ENCODE data around the gene XCL1. TPM values are rescaled to one million over a fixed set of nuclear protein-coding genes. Genes with fewer than 3 reads are reported as not detected.

XCL1 gene
- total RNA-seq, 1 experiment from 2014 or later, result not detected

- no peak overlapping the region for H3K27ac ChIP-seq (ENCODE audit: low read length)
- no peaks in the 10 kb centered on the region for H3K27me3 ChIP-seq (ENCODE audit: low read length)
- no peaks in the 10 kb centered on the region for H3K4me1 ChIP-seq (ENCODE audit: low read length)
- no peaks in the 10 kb centered on the region for H3K9me3 ChIP-seq (ENCODE audit: low read length)
- H2AFZ ChIP-seq (ENCODE audit: low read length), result no peak overlapping the region
- H3K79me2 ChIP-seq (ENCODE audit: low read length), result no peaks in the 10 kb centered on the region
- H4K20me1 ChIP-seq (ENCODE audit: insufficient read depth, low read depth, low read length), result no peaks in the 10 kb centered on the region
- H3K9me2 ChIP-seq (replicated peaks; ENCODE audit: insufficient read depth, low read length), result no peaks in the 10 kb centered on the region
- DNase-seq, result no peak
- H3K9ac ChIP-seq (ENCODE audit: low read length), result no peak overlapping the region
- no peak overlapping the region for H3K4me3 ChIP-seq (ENCODE audit: low read length)
- H3K4me2 ChIP-seq (ENCODE audit: low read depth, low read length, poor library complexity, severe bottlenecking), result no peak overlapping the region
- no peaks in the 10 kb centered on the region for H3K36me3 ChIP-seq (ENCODE audit: insufficient read depth, low read length)
These were observed 49.9 kb downstream of the XCL1 start for GRCh38 chr1:168626326-168626725.

- no peak for DNase-seq
- no peak overlapping the region for H3K4me3 ChIP-seq (ENCODE audit: low read length)
These were observed 51.0 kb downstream of the XCL1 start for GRCh38 chr1:168627370-168627769.

GRCh38 chr1:168628807-168629206 lies 52.4 kb downstream of the XCL1 start:
- H4K20me1 ChIP-seq (ENCODE audit: insufficient read depth, low read depth, low read length), result no peaks in the 10 kb centered on the region
- no peaks in the 10 kb centered on the region for H3K4me1 ChIP-seq (ENCODE audit: low read length)
- no peak overlapping the region for H3K4me3 ChIP-seq (ENCODE audit: low read length)
- no peaks in the 10 kb centered on the region for H3K36me3 ChIP-seq (ENCODE audit: insufficient read depth, low read length)
- no peaks in the 10 kb centered on the region for H3K79me2 ChIP-seq (ENCODE audit: low read length)
- H3K4me2 ChIP-seq (ENCODE audit: low read depth, low read length, poor library complexity, severe bottlenecking), result no peak overlapping the region
- no peaks in the 10 kb centered on the region for H3K9me3 ChIP-seq (ENCODE audit: low read length)
- no peaks in the 10 kb centered on the region for H3K27me3 ChIP-seq (ENCODE audit: low read length)
- no peaks in the 10 kb centered on the region for H3K9me2 ChIP-seq (replicated peaks; ENCODE audit: insufficient read depth, low read length)
- H3K9ac ChIP-seq (ENCODE audit: low read length), result no peak overlapping the region
- H3K27ac ChIP-seq (ENCODE audit: low read length), result no peak overlapping the region
- no peak for DNase-seq
- H2AFZ ChIP-seq (ENCODE audit: low read length), result no peak overlapping the region

More at GRCh38 chr1:168627370-168627769, 51.0 kb downstream of the XCL1 start:
- no peaks in the 10 kb centered on the region for H3K27me3 ChIP-seq (ENCODE audit: low read length)
- H3K9me2 ChIP-seq (replicated peaks; ENCODE audit: insufficient read depth, low read length), result no peaks in the 10 kb centered on the region
- H3K36me3 ChIP-seq (ENCODE audit: insufficient read depth, low read length), result no peaks in the 10 kb centered on the region
- no peaks in the 10 kb centered on the region for H3K9me3 ChIP-seq (ENCODE audit: low read length)
- no peak overlapping the region for H3K4me2 ChIP-seq (ENCODE audit: low read depth, low read length, poor library complexity, severe bottlenecking)
- no peaks in the 10 kb centered on the region for H3K79me2 ChIP-seq (ENCODE audit: low read length)
- H3K9ac ChIP-seq (ENCODE audit: low read length), result no peak overlapping the region
- H3K27ac ChIP-seq (ENCODE audit: low read length), result no peak overlapping the region
- H3K4me1 ChIP-seq (ENCODE audit: low read length), result no peaks in the 10 kb centered on the region
- H4K20me1 ChIP-seq (ENCODE audit: insufficient read depth, low read depth, low read length), result no peaks in the 10 kb centered on the region
- no peak overlapping the region for H2AFZ ChIP-seq (ENCODE audit: low read length)

GRCh38 chr1:168629466-168629865 lies 53.1 kb downstream of the XCL1 start:
- no peak for DNase-seq
- H3K9me2 ChIP-seq (replicated peaks; ENCODE audit: insufficient read depth, low read length), result no peaks in the 10 kb centered on the region
- no peak overlapping the region for H3K4me2 ChIP-seq (ENCODE audit: low read depth, low read length, poor library complexity, severe bottlenecking)
- H3K9ac ChIP-seq (ENCODE audit: low read length), result no peak overlapping the region
- no peaks in the 10 kb centered on the region for H3K9me3 ChIP-seq (ENCODE audit: low read length)
- H3K79me2 ChIP-seq (ENCODE audit: low read length), result no peaks in the 10 kb centered on the region
- H3K36me3 ChIP-seq (ENCODE audit: insufficient read depth, low read length), result no peaks in the 10 kb centered on the region
- H3K27me3 ChIP-seq (ENCODE audit: low read length), result no peaks in the 10 kb centered on the region
- H4K20me1 ChIP-seq (ENCODE audit: insufficient read depth, low read depth, low read length), result no peaks in the 10 kb centered on the region
- H2AFZ ChIP-seq (ENCODE audit: low read length), result no peak overlapping the region
- no peak overlapping the region for H3K27ac ChIP-seq (ENCODE audit: low read length)
- no peaks in the 10 kb centered on the region for H3K4me1 ChIP-seq (ENCODE audit: low read length)
- no peak overlapping the region for H3K4me3 ChIP-seq (ENCODE audit: low read length)

Other genes starting within 250 kb of the XCL1 start
- not detected in 2 replicates for gene XCL2, start 32.6 kb upstream of the XCL1 start, total RNA-seq (2014; rRNA removed; shearing (Covaris generic); ENCODE audit: low replicate concordance)
- gene DPT, start 152.6 kb downstream of the XCL1 start, total RNA-seq (2014; rRNA removed; shearing (Covaris generic); ENCODE audit: low replicate concordance), result not detected in 2 replicates